GM12878 (cell line): ENCODE data around the gene AEBP1. TPM values are rescaled to one million over a fixed set of nuclear protein-coding genes. Genes with fewer than 3 reads are reported as not detected.

ENCODE experiments used
- ATAC-seq: fragments of 200-7000 bp; cut with Tn5 transposase; 3 replicates; pipeline ENCODE4 v1.9.1; 2020; ENCODE audit warnings: mild to moderate bottlenecking, moderate library complexity
- BruUV-seq: library from RNA; stranded (reverse); fragments of 400-500 nt; replicated peaks from 2 replicates; lab custom pipeline; 2021; lab: Mats Ljungman, UMichigan
- CTCF ChIA-PET: fragments of 300-600 bp; sonication (Branson Sonifier 250); formaldehyde crosslinking; extraction: SDS; loops from one replicate; lab custom pipeline; 2021; ENCODE audit warnings: inconsistent platforms; lab: Yijun Ruan, JAX
- POLR2A ChIA-PET: fragments of 350-600 bp; formaldehyde crosslinking; extraction: SDS; loops from one replicate; lab custom pipeline; 2021; ENCODE audit warnings: inconsistent platforms; lab: Charles Lee
- RAD21 ChIA-PET: fragments of 300-600 bp; sonication (Branson Sonifier 250); formaldehyde crosslinking; loops from one replicate; lab custom pipeline; 2023; ENCODE audit warnings: antibody characterized with exemption; ENCODE audit not compliant: unreplicated experiment; lab: Charles Lee
- SMC1A ChIA-PET: fragments of 300-600 bp; sonication (Branson Sonifier 250); formaldehyde crosslinking; loops from one replicate; lab custom pipeline; 2023; ENCODE audit not compliant: unreplicated experiment, uncharacterized antibody; lab: Charles Lee
- DNase-seq: peaks from one replicate; pipeline ENCODE4 v3.0.0-alpha.2; 2011; ENCODE audit warnings: low read depth, low spot score
- FAIRE-seq: peaks from 3 replicates; lab custom pipeline; 2011; peaks lifted over from hg19 to GRCh38; lab: Jason Lieb, UNC
- H2AFZ ChIP-seq: 2 replicates; pipeline ENCODE4 v1.6.0; 2011; ENCODE audit warnings: low read depth, low read length, control low read depth; ENCODE audit not compliant: control insufficient read depth
- H3K27ac ChIP-seq: 2 replicates; pipeline ENCODE4 v1.5.1; 2011; ENCODE audit warnings: control low read depth; ENCODE audit not compliant: control insufficient read depth, insufficient read depth
- H3K27me3 ChIP-seq, 2 experiments: replicated peaks in 1 of 2; 2 replicates each; pipeline versions ENCODE4 v1.6.0 to v1.6.1; 2011; ENCODE audit warnings: low read length in 1 of 2; ENCODE audit not compliant: control insufficient read depth in 2 of 2, insufficient read depth in 2 of 2
- H3K36me3 ChIP-seq, 2 experiments: 2 replicates each; pipeline ENCODE4 v1.5.1; 2011; ENCODE audit warnings: low read length in 1 of 2; ENCODE audit not compliant: control insufficient read depth in 2 of 2, insufficient read depth in 2 of 2
- H3K4me1 ChIP-seq: 2 replicates; pipeline ENCODE4 v1.6.1; 2011; ENCODE audit warnings: mild to moderate bottlenecking, low read length, moderate library complexity, mixed read lengths; ENCODE audit not compliant: control insufficient read depth, insufficient read depth
- H3K4me2 ChIP-seq: 2 replicates; pipeline ENCODE4 v1.6.0; 2011; ENCODE audit warnings: control low read depth; ENCODE audit not compliant: control insufficient read depth, insufficient read depth
- H3K4me3 ChIP-seq: fragments of 200-600 bp; sonication (generic); 2 replicates; pipeline ENCODE4 v1.5.1; 2016
- H3K79me2 ChIP-seq: 2 replicates; pipeline ENCODE4 v1.6.0; 2011; ENCODE audit warnings: low read length; ENCODE audit not compliant: control insufficient read depth, insufficient read depth
- H3K9ac ChIP-seq: 2 replicates; pipeline ENCODE4 v1.8.0; 2011; ENCODE audit warnings: low read length, control low read depth, mixed read lengths; ENCODE audit not compliant: control insufficient read depth, insufficient read depth
- H3K9me3 ChIP-seq: replicated peaks from 3 replicates; pipeline ENCODE4 v1.5.1; 2011; ENCODE audit warnings: mild to moderate bottlenecking, low read length; ENCODE audit not compliant: control insufficient read depth, insufficient read depth
- H4K20me1 ChIP-seq: 2 replicates; pipeline ENCODE4 v1.6.0; 2011; ENCODE audit not compliant: control insufficient read depth, insufficient read depth
- DPF2 ChIP-seq: fragments of 450-650 bp; IDR thresholded peaks from 2 replicates; pipeline ENCODE4 v1.6.1; 2017; ENCODE audit warnings: mild to moderate bottlenecking
- E2F4 ChIP-seq: IDR thresholded peaks from 2 replicates; pipeline ENCODE4 v1.6.1; 2012; ENCODE audit warnings: low read depth, low read length, improper control_type of control experiment
- GABPA ChIP-seq: IDR thresholded peaks from 2 replicates; pipeline ENCODE4 v1.6.1; 2014; ENCODE audit warnings: antibody characterized with exemption, low read depth, mild to moderate bottlenecking, inconsistent platforms
- HDAC6 ChIP-seq: fragments of 200-600 bp; sonication (generic); IDR thresholded peaks from one replicate; pipeline ENCODE4 v1.8.0; 2017; ENCODE audit warnings: antibody characterized with exemption; ENCODE audit not compliant: unreplicated experiment
- PBX3 ChIP-seq: IDR thresholded peaks from 2 replicates; pipeline ENCODE4 v1.6.1; 2011; ENCODE audit warnings: mild to moderate bottlenecking, low read depth, low read length, moderate library complexity; ENCODE audit not compliant: insufficient replicate concordance
- PRDM15 ChIP-seq: fragments of 450-650 bp; formaldehyde crosslinking; IDR thresholded peaks from 2 replicates; pipeline ENCODE4 v1.4.0; 2020; ENCODE audit warnings: mild to moderate bottlenecking, moderate library complexity
- YY1 ChIP-seq: IDR thresholded peaks from 2 replicates; pipeline ENCODE4 v1.6.1; 2011; ENCODE audit warnings: low read depth, mild to moderate bottlenecking, low read length
- ZNF622 ChIP-seq: fragments of 450-650 bp; IDR thresholded peaks from 2 replicates; pipeline ENCODE4 v1.6.1; 2017; ENCODE audit warnings: mild to moderate bottlenecking, inconsistent platforms
- WGBS: methylation state at CpG from one replicate; pipeline ENCODE4 v1.1.6; 2016; ENCODE audit warnings: low lambda C conversion rate; ENCODE audit not compliant: insufficient replicate concordance, insufficient coverage; ENCODE audit errors: missing lambda C conversion rate; 5-methylcytosine and 5-hydroxymethylcytosine counted together
- in situ Hi-C: fragments of 300-500 bp; cut with MboI; formaldehyde crosslinking; loops from 9 replicates; pipeline ENCODE4 v1.14.3; 2018; ENCODE audit warnings: mixed read lengths
- intact Hi-C: fragments of 100-400 bp; cut with micrococcal nuclease; formaldehyde crosslinking; loops from one replicate; pipeline ENCODE4 v1.14.2; 2022; ENCODE audit not compliant: unreplicated experiment
- polyA plus RNA-seq, 11 experiments: library from polyadenylated mRNA; depleted of rRNA in 4 of 11; unstranded in 6 of 11; stranded (reverse) in 5 of 11; fragments of >200 nt; fragmentation: Nextera tagmentation in 4 of 11; fragmentation: Illumina TruSeq in 1 of 11; extraction: Ambion mirVana in 4 of 11; extraction: Trizol in 1 of 11; gene quantifications; 1 replicate in 1 of 11; 2 replicates in 10 of 11; pipeline versions ENCODE4 v1.2.1 to v1.2.3, GENCODE V29; 2011 to 2016; ENCODE audit warnings: inconsistent platforms in 2 of 11, missing spikeins in 2 of 11, low read depth in 1 of 11
- total RNA-seq, 4 experiments: library from RNA; depleted of rRNA in 3 of 4; stranded (reverse); fragments of >200 nt in 3 of 4; fragmentation: Illumina TruSeq in 1 of 4; extraction: Trizol in 1 of 4; gene quantifications; 2 replicates each; pipeline versions ENCODE4 v1.2.1 to v1.2.3, GENCODE V29; 2013 to 2021

Gene AEBP1
- total and polyA plus RNA-seq, 10 of the 15 experiments (the other 5 are each of a cell fraction or from before 2014, with no cell fraction given) = 0.06 to 0.23 (median 0.11) TPM; not detected in 5

GRCh38 chr7:44132039-44132438 is 27.9 kb downstream of the AEBP1 start:
- Histone ChIP-seq H3K9ac (no peak overlapping the region), H3K27ac (no peak overlapping the region), H3K9me3 (no peaks in the 10 kb centered on the region), H2AFZ (no peak overlapping the region), H4K20me1 (no peaks in the 10 kb centered on the region), H3K27me3 (no peaks in the 10 kb centered on the region; a peak in 1 of 4 replicates), H3K4me2 (no peak overlapping the region), H3K4me3 (no peak overlapping the region), H3K36me3 (no peaks in the 10 kb centered on the region), H3K79me2 (no peaks in the 10 kb centered on the region), H3K4me1 (no peaks in the 10 kb centered on the region)
- RAD21 ChIA-PET = interaction anchor here (1.8 kb wide), 1 partner anchor 10 kb away, joined by 4 read pairs; no protein-coding TSS in a partner anchor
- 89% methylated on average over 2 of the region's 2 CpGs for WGBS
- SMC1A ChIA-PET = interaction anchor here (1.6 kb wide), 1 partner anchor 66 kb away, joined by 3 read pairs; no protein-coding TSS in a partner anchor
- no peak for DNase-seq
- intact Hi-C loops = no loop called here
- in situ Hi-C loops = no loop called here
- CTCF ChIA-PET = interaction anchor here (0.9 kb wide), 1 partner anchor 433 kb away, joined by 3 read pairs; no protein-coding TSS in a partner anchor
- POLR2A ChIA-PET = interaction anchor here (1.7 kb wide), 1 partner anchor 9 kb away, joined by 5 read pairs; the partner anchor contains the start of gene POLD2
- FAIRE-seq = no peak
- no peak for ATAC-seq
- no TSS peak for BruUV-seq
- TF ChIP-seq PBX3 (no peak), ZNF622 (no peak), YY1 (no peak), DPF2 (no peak), GABPA (no peak), E2F4 (no peak), PRDM15 (CRISPR knock-in tag) (no peak), HDAC6 (no peak)
